H9 (cell line): Measurements from ENCODE around the gene ATN1. TPM values are rescaled to one million over a fixed set of nuclear protein-coding genes. Genes with fewer than 3 reads are reported as not detected.
A peak's percentile ranks its signal among the peaks of the same experiment; 100 is the strongest.

Experiments used
- DNase-seq: peaks from one replicate; pipeline ENCODE4 v3.0.0-alpha.2; 2017
- H2AFZ ChIP-seq: one replicate; pipeline ENCODE4 v1.6.1; 2013; ENCODE audit warnings: mild to moderate bottlenecking, low read length, control low read depth, moderate library complexity
- H2AK5ac ChIP-seq: 2 replicates; pipeline ENCODE4 v1.6.1; 2013; ENCODE audit warnings: low read length, control low read depth, mixed read lengths; ENCODE audit not compliant: insufficient read length
- H2BK120ac ChIP-seq: one replicate; pipeline ENCODE4 v1.6.1; 2013; ENCODE audit warnings: low read depth, mild to moderate bottlenecking, low read length, control low read depth, inconsistent platforms; ENCODE audit not compliant: poor library complexity, severe bottlenecking
- H2BK12ac ChIP-seq: 2 replicates; pipeline ENCODE4 v1.6.1; 2013; ENCODE audit warnings: low read length, control low read depth, mixed read lengths, low read depth; ENCODE audit not compliant: insufficient read length
- H2BK15ac ChIP-seq: 2 replicates; pipeline ENCODE4 v1.6.1; 2013; ENCODE audit warnings: low read depth, low read length, control low read depth
- H2BK20ac ChIP-seq: one replicate; pipeline ENCODE4 v1.6.1; 2013; ENCODE audit warnings: low read depth, mild to moderate bottlenecking, low read length, control low read depth, inconsistent platforms; ENCODE audit not compliant: poor library complexity, severe bottlenecking
- H2BK5ac ChIP-seq: 2 replicates; pipeline ENCODE4 v1.6.1; 2013; ENCODE audit warnings: low read length, control low read depth, mixed read lengths; ENCODE audit not compliant: insufficient read length
- H3K14ac ChIP-seq: 2 replicates; pipeline ENCODE4 v1.6.1; 2013; ENCODE audit warnings: low read length, control low read depth; ENCODE audit not compliant: insufficient read depth
- H3K18ac ChIP-seq: 2 replicates; pipeline ENCODE4 v1.6.1; 2013; ENCODE audit warnings: low read depth, mild to moderate bottlenecking, mixed read lengths, low read length, control low read depth; ENCODE audit not compliant: insufficient read length
- H3K23ac ChIP-seq: 2 replicates; pipeline ENCODE4 v1.6.1; 2013; ENCODE audit warnings: low read length, control low read depth, mixed read lengths, low read depth; ENCODE audit not compliant: insufficient read length
- H3K23me2 ChIP-seq: 2 replicates; pipeline ENCODE4 v1.6.1; 2013; ENCODE audit warnings: low read depth, mild to moderate bottlenecking, mixed read lengths, low read length, control low read depth; ENCODE audit not compliant: insufficient read length, poor library complexity, severe bottlenecking
- H3K27ac ChIP-seq: 2 replicates; pipeline ENCODE4 v1.5.1; 2013; ENCODE audit warnings: low read length, control low read depth, mixed read lengths, low read depth; ENCODE audit not compliant: insufficient read length
- H3K27me3 ChIP-seq: 2 replicates; pipeline ENCODE4 v1.6.1; 2013; ENCODE audit warnings: low read length, control low read depth, inconsistent platforms; ENCODE audit not compliant: insufficient read depth
- H3K4ac ChIP-seq: 2 replicates; pipeline ENCODE4 v1.6.1; 2013; ENCODE audit warnings: low read depth, mild to moderate bottlenecking, control low read depth, inconsistent platforms, low read length, moderate library complexity
- H3K4me1 ChIP-seq: 2 replicates; pipeline ENCODE4 v1.6.1; 2013; ENCODE audit warnings: low read length, control low read depth, inconsistent platforms; ENCODE audit not compliant: insufficient read depth
- H3K4me2 ChIP-seq: 2 replicates; pipeline ENCODE4 v1.6.1; 2013; ENCODE audit warnings: low read length, control low read depth, mixed read lengths; ENCODE audit not compliant: insufficient read length, insufficient read depth
- H3K56ac ChIP-seq: 2 replicates; pipeline ENCODE4 v1.6.1; 2013; ENCODE audit warnings: low read depth, mild to moderate bottlenecking, mixed read lengths, low read length, control low read depth; ENCODE audit not compliant: insufficient read length
- H3K79me1 ChIP-seq: 2 replicates; pipeline ENCODE4 v1.6.1; 2013; ENCODE audit warnings: low read depth, mild to moderate bottlenecking, moderate library complexity, low read length, control low read depth, inconsistent platforms; ENCODE audit not compliant: insufficient read depth, poor library complexity, severe bottlenecking
- H3K79me2 ChIP-seq: 2 replicates; pipeline ENCODE4 v1.6.1; 2013; ENCODE audit warnings: low read length, control low read depth, inconsistent platforms; ENCODE audit not compliant: insufficient read depth
- H3K9ac ChIP-seq: 2 replicates; pipeline ENCODE4 v1.6.1; 2013; ENCODE audit warnings: low read length, control low read depth, mixed read lengths; ENCODE audit not compliant: insufficient read length; ENCODE audit errors: extremely low read depth
- H3K9me3 ChIP-seq: one replicate; pipeline ENCODE4 v1.6.1; 2013; ENCODE audit warnings: low read depth, low read length, inconsistent platforms; ENCODE audit not compliant: control insufficient read depth
- H3T11ph ChIP-seq: one replicate; pipeline ENCODE4 v1.6.1; 2013; ENCODE audit warnings: mild to moderate bottlenecking, low read length, control low read depth, inconsistent platforms
- H4K20me1 ChIP-seq: one replicate; pipeline ENCODE4 v1.6.1; 2013; ENCODE audit not compliant: control insufficient read depth, insufficient read length, insufficient read depth
- H4K5ac ChIP-seq: 2 replicates; pipeline ENCODE4 v1.6.1; 2013; ENCODE audit warnings: low read depth, mild to moderate bottlenecking, mixed read lengths, low read length, control low read depth; ENCODE audit not compliant: insufficient read length
- H4K8ac ChIP-seq: replicated peaks from 2 replicates; pipeline ENCODE4 v1.6.1; 2013; ENCODE audit warnings: low read length, control low read depth, mixed read lengths, low read depth; ENCODE audit not compliant: insufficient read length
- H4K91ac ChIP-seq: 2 replicates; pipeline ENCODE4 v1.6.1; 2013; ENCODE audit warnings: low read depth, mild to moderate bottlenecking, moderate library complexity, mixed read lengths, low read length, control low read depth; ENCODE audit not compliant: insufficient read length
- H3K27ac Mint-ChIP-seq, 3 experiments: 2 replicates in 2 of 3; 3 replicates in 1 of 3; pipeline ENCODE4 v1.8.0; 2020 to 2021; ENCODE audit warnings: mixed read lengths in 3 of 3, mild to moderate bottlenecking in 1 of 3, moderate library complexity in 1 of 3
- H3K27me3 Mint-ChIP-seq: 2 replicates; pipeline ENCODE4 v1.8.0; 2021; ENCODE audit warnings: low read depth, mild to moderate bottlenecking, moderate library complexity, mixed read lengths
- H3K36me3 Mint-ChIP-seq, 3 experiments: 2 replicates in 2 of 3; 3 replicates in 1 of 3; pipeline ENCODE4 v1.8.0; 2020 to 2021; ENCODE audit warnings: low read depth in 3 of 3, mixed read lengths in 3 of 3; ENCODE audit not compliant: insufficient read depth in 1 of 3
- H3K4me1 Mint-ChIP-seq, 2 experiments: 2 replicates each; pipeline ENCODE4 v1.8.0; 2020; ENCODE audit warnings: mixed read lengths in 2 of 2
- H3K4me3 Mint-ChIP-seq, 2 experiments: 2 replicates in 1 of 2; 3 replicates in 1 of 2; pipeline ENCODE4 v1.8.0; 2020 to 2021; ENCODE audit warnings: mild to moderate bottlenecking in 2 of 2, mixed read lengths in 2 of 2, moderate library complexity in 1 of 2
- H3K9me3 Mint-ChIP-seq, 2 experiments: 2 replicates in 1 of 2; 3 replicates in 1 of 2; pipeline ENCODE4 v1.8.0; 2020; ENCODE audit warnings: mild to moderate bottlenecking in 2 of 2, mixed read lengths in 2 of 2, moderate library complexity in 1 of 2
- WGBS: extraction: QIAGEN DNeasy Blood & Tissue Kit; methylation state at CpG from one replicate; pipeline ENCODE4 v1.1.7; 2013; ENCODE audit warnings: missing lambda C conversion rate, low lambda C conversion rate, mixed read lengths; ENCODE audit not compliant: insufficient read length; ENCODE audit errors: extremely low coverage; 5-methylcytosine and 5-hydroxymethylcytosine counted together
- total RNA-seq: library from RNA; stranded (reverse); gene quantifications from 2 replicates; pipeline ENCODE4 v1.2.1, GENCODE V29; 2021
- TF ChIP-seq, protein P1 (sequence below): fragments of 200-600 bp; sonication (generic); conservative IDR thresholded peaks from 3 replicates; pipeline ENCODE4 v1.8.0; 2021; ENCODE audit warnings: antibody characterized with exemption, mild to moderate bottlenecking

The ATN1 gene
- total RNA-seq, 1 experiment from 2014 or later = 103 TPM

DNA sequence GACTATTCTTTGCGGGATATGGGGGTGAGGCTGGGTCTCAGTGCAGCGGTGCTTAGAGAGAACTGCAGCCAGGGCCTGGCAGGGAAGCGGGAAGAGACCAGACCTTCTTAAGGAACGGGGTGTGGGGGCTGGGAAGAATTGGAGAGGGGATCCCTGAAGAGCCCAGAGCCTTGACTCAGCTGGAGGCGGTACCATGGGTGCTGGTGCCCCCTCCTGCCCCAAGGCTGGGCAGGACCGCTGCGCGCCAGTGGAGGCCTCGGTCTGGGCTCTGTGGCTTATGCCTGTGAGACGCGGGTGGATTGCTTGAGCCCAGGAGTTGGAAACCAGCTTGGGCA lies 14.5 kb downstream of the ATN1 start:
- no peak overlapping the region for H2BK120ac ChIP-seq
- Mint-ChIP-seq H3K4me3 (peak overlapping the region; percentile 24 to 69), H3K27ac (peak overlapping the region; percentile 98 to 100 (median 100); a peak in 6 of 7 replicates), H3K4me1 (peaks cover 39 to 49% of the 10 kb centered on the region in 2 experiments), H3K36me3 (peaks cover 15 to 48% (median 30%) of the 10 kb centered on the region in 3 experiments), H3K9me3 (no peaks in the 10 kb centered on the region; a peak in 2 of 5 replicates), H3K27me3 (peaks cover 2% of the 10 kb centered on the region; the same call in 1 of the 2 replicates)
- H3K56ac ChIP-seq = no peak overlapping the region
- H2AFZ ChIP-seq = no peak overlapping the region
- H3K27me3 ChIP-seq = no peaks in the 10 kb centered on the region
- H2AK5ac ChIP-seq = no peak overlapping the region
- H3K23ac ChIP-seq = no peak overlapping the region
- TF ChIP-seq, protein P1, sequence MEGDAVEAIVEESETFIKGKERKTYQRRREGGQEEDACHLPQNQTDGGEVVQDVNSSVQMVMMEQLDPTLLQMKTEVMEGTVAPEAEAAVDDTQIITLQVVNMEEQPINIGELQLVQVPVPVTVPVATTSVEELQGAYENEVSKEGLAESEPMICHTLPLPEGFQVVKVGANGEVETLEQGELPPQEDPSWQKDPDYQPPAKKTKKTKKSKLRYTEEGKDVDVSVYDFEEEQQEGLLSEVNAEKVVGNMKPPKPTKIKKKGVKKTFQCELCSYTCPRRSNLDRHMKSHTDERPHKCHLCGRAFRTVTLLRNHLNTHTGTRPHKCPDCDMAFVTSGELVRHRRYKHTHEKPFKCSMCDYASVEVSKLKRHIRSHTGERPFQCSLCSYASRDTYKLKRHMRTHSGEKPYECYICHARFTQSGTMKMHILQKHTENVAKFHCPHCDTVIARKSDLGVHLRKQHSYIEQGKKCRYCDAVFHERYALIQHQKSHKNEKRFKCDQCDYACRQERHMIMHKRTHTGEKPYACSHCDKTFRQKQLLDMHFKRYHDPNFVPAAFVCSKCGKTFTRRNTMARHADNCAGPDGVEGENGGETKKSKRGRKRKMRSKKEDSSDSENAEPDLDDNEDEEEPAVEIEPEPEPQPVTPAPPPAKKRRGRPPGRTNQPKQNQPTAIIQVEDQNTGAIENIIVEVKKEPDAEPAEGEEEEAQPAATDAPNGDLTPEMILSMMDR = no peak
- no peak overlapping the region for H4K5ac ChIP-seq
- WGBS = no CpG with 5 or more reads among the region's 11 CpGs
- no peak overlapping the region for H3K18ac ChIP-seq
- H3K14ac ChIP-seq = no peak overlapping the region
- no peak overlapping the region for H2BK5ac ChIP-seq
- DNase-seq = no peak
- no peak overlapping the region for H2BK20ac ChIP-seq
- H3K79me2 ChIP-seq = no peaks in the 10 kb centered on the region
- H3K4me1 ChIP-seq = 0 out of 2 replicates have a peak, but pooled peaks cover 4% of the 10 kb centered on the region
- H2BK12ac ChIP-seq = no peak overlapping the region
- H3K9ac ChIP-seq = no peak overlapping the region
- H3T11ph ChIP-seq = no peak overlapping the region
- H4K8ac ChIP-seq = no peak overlapping the region
- no peak overlapping the region for H3K4me2 ChIP-seq
- H3K9me3 ChIP-seq = no peaks in the 10 kb centered on the region
- no peak overlapping the region for H3K4ac ChIP-seq
- H4K20me1 ChIP-seq = no peaks in the 10 kb centered on the region
- H3K79me1 ChIP-seq = no peaks in the 10 kb centered on the region
- H3K23me2 ChIP-seq = peaks cover 20% of the 10 kb centered on the region
- no peak overlapping the region for H4K91ac ChIP-seq
- H3K27ac ChIP-seq = no peak overlapping the region
- H2BK15ac ChIP-seq = no peak overlapping the region
